ENCODE data around the gene NXPE3.
"Not testable (repeated sequence)": the region's sequence is repeated elsewhere in the genome, so short reads cannot be mapped to it uniquely, and the experiment has no call there.

NXPE3 gene

GRCh38 chr3:101848754-101849713, 70.0 kb downstream of the NXPE3 start, which contains the start of gene NFKBIZ:
NFKBIZ (plus strand) TSS chr3:101849514; CDS start chr3:101849629, 115 bp downstream.
- DNase-seq (ENCODE audit: low read depth) = peak; percentile 85
- peak within 1 kb of the TSS; percentile 93 for H3K4me3 ChIP-seq (ENCODE audit: low read depth, low read length)

GRCh38 chr3:101849714-101850245, 70.8 kb downstream of the NXPE3 start:
- DNase-seq (ENCODE audit: low read depth) = no peak
- peak overlapping the region; percentile 93 for H3K4me3 ChIP-seq (ENCODE audit: low read depth, low read length)

- peak overlapping the region; percentile 93 for H3K4me3 ChIP-seq (ENCODE audit: low read depth, low read length)
- DNase-seq (ENCODE audit: low read depth) = peak; percentile 56
Observed at GRCh38 chr3:101850246-101851051, 71.4 kb downstream of the NXPE3 start.

GRCh38 chr3:101851072-101851770, 72.2 kb downstream of the NXPE3 start:
- DNase-seq (ENCODE audit: low read depth) = no peak

GRCh38 chr3:101851850-101852714, 73.1 kb downstream of the NXPE3 start:
- DNase-seq (ENCODE audit: low read depth) = no peak

More at GRCh38 chr3:101851072-101851770, 72.2 kb downstream of the NXPE3 start:
- H3K4me3 ChIP-seq (ENCODE audit: low read depth, low read length) = peak overlapping the region; percentile 93

GRCh38 chr3:101852983-101853840, 74.2 kb downstream of the NXPE3 start:
- H3K4me3 ChIP-seq (ENCODE audit: low read depth, low read length) = no peak overlapping the region

More at GRCh38 chr3:101851850-101852714, 73.1 kb downstream of the NXPE3 start:
- H3K4me3 ChIP-seq (ENCODE audit: low read depth, low read length) = peak overlapping the region; percentile 93

GRCh38 chr3:101853982-101854381, 75.0 kb downstream of the NXPE3 start:
- no peak overlapping the region for H3K4me3 ChIP-seq (ENCODE audit: low read depth, low read length)
- DNase-seq (ENCODE audit: low read depth) = no peak

More at GRCh38 chr3:101852983-101853840, 74.2 kb downstream of the NXPE3 start:
- no peak for DNase-seq (ENCODE audit: low read depth)

GRCh38 chr3:101854608-101855304, 75.7 kb downstream of the NXPE3 start:
- DNase-seq (ENCODE audit: low read depth) = no peak
- no peak overlapping the region for H3K4me3 ChIP-seq (ENCODE audit: low read depth, low read length)

- DNase-seq (ENCODE audit: low read depth) = no peak
- no peak overlapping the region for H3K4me3 ChIP-seq (ENCODE audit: low read depth, low read length)
Observed at GRCh38 chr3:101857301-101857741, 78.3 kb downstream of the NXPE3 start.

- DNase-seq (ENCODE audit: low read depth) = no peak
- no peak overlapping the region for H3K4me3 ChIP-seq (ENCODE audit: low read depth, low read length)
Observed at GRCh38 chr3:101858464-101859030, 79.5 kb downstream of the NXPE3 start.

GRCh38 chr3:101859882-101860448, 81.0 kb downstream of the NXPE3 start:
- no peak for DNase-seq (ENCODE audit: low read depth)
- no peak overlapping the region for H3K4me3 ChIP-seq (ENCODE audit: low read depth, low read length)

- no peak for DNase-seq (ENCODE audit: low read depth)
- H3K4me3 ChIP-seq (ENCODE audit: low read depth, low read length) = no peak overlapping the region
Observed at GRCh38 chr3:101861212-101861788, 82.3 kb downstream of the NXPE3 start.

GRCh38 chr3:101861789-101862415, 82.9 kb downstream of the NXPE3 start:
- no peak for DNase-seq (ENCODE audit: low read depth)

GRCh38 chr3:101862416-101863165, 83.6 kb downstream of the NXPE3 start:
- no peak overlapping the region for H3K4me3 ChIP-seq (ENCODE audit: low read depth, low read length)
- DNase-seq (ENCODE audit: low read depth) = no peak

More at GRCh38 chr3:101861789-101862415, 82.9 kb downstream of the NXPE3 start:
- H3K4me3 ChIP-seq (ENCODE audit: low read depth, low read length) = no peak overlapping the region

GRCh38 chr3:101864926-101865325, 85.9 kb downstream of the NXPE3 start:
- not testable (repeated sequence) for H3K4me3 ChIP-seq (ENCODE audit: low read depth, low read length); DNase-seq (ENCODE audit: low read depth)

Data from skeletal muscle cell (primary cell).